ENCODE data around the gene TMPRSS13.

The TMPRSS13 gene

DNA sequence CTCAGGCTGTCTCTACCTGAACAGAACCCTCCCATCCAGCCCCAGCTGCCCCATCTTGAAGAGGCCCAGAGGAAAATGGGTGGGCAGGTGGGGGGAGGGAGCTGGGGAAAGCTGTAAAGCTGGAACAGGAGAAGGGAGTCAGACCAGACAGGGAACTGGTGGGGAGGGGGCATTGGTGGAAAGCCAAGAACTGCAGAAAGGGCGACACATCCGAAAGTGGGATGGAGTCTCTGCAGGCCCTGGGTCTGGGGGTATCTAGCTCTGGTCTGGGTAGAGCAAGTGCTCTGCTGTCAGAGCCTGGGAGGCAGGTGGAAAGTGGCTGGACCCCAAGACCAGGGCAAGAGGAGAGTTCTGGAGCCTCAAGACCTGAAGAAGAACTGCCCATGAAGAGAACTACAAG lies 7.7 kb downstream of the TMPRSS13 start:
- TF ChIP-seq, protein P1, sequence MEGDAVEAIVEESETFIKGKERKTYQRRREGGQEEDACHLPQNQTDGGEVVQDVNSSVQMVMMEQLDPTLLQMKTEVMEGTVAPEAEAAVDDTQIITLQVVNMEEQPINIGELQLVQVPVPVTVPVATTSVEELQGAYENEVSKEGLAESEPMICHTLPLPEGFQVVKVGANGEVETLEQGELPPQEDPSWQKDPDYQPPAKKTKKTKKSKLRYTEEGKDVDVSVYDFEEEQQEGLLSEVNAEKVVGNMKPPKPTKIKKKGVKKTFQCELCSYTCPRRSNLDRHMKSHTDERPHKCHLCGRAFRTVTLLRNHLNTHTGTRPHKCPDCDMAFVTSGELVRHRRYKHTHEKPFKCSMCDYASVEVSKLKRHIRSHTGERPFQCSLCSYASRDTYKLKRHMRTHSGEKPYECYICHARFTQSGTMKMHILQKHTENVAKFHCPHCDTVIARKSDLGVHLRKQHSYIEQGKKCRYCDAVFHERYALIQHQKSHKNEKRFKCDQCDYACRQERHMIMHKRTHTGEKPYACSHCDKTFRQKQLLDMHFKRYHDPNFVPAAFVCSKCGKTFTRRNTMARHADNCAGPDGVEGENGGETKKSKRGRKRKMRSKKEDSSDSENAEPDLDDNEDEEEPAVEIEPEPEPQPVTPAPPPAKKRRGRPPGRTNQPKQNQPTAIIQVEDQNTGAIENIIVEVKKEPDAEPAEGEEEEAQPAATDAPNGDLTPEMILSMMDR (IDR thresholded peaks at IDR 0.05) = no peak
- no peaks in the 10 kb centered on the region for H3K9me3 ChIP-seq
- no peak overlapping the region for H3K4me3 ChIP-seq (ENCODE audit: low read depth in 1 of 2, low read length in 1 of 2)
- no peaks in the 10 kb centered on the region for H3K4me1 ChIP-seq (ENCODE audit: control insufficient read depth in 1 of 2, insufficient read depth in 1 of 2, low read depth in 1 of 2, low read length in 1 of 2)
- no peak overlapping the region for H3K27ac ChIP-seq
- H3K27me3 ChIP-seq = no peaks in the 10 kb centered on the region
- H3K36me3 ChIP-seq = no peaks in the 10 kb centered on the region

GRCh38 chr11:117919781-117920221 lies 9.4 kb downstream of the TMPRSS13 start:
- H3K27ac ChIP-seq = no peak overlapping the region
- no peak overlapping the region for H3K4me3 ChIP-seq (ENCODE audit: low read depth in 1 of 2, low read length in 1 of 2)
- H3K4me1 ChIP-seq (ENCODE audit: control insufficient read depth in 1 of 2, insufficient read depth in 1 of 2, low read depth in 1 of 2, low read length in 1 of 2) = no peaks in the 10 kb centered on the region
- no peaks in the 10 kb centered on the region for H3K9me3 ChIP-seq
- no peaks in the 10 kb centered on the region for H3K27me3 ChIP-seq
- no peaks in the 10 kb centered on the region for H3K36me3 ChIP-seq
- TF ChIP-seq, protein P1 (IDR thresholded peaks at IDR 0.05) = no peak

DNA sequence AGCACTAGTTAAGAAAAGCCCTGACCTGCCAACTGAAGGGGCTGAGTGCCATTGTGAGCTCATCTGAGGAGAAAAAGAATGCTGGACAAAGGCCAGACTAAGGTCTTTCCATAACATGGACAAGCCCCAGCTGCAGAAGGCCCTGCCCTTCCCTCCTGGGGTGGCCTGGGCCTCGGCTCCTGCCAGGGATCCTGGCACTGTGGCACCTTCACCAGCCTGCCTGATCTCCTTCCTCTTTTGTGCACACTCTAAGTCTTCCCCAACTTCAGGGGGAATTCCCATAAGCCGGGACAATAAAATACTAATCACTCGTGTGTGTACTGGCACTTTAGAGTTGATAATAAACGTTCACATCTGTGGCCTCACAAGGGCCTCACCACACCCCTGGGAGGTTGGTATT lies 9.9 kb downstream of the TMPRSS13 start:
- no peaks in the 10 kb centered on the region for H3K27me3 ChIP-seq
- no peaks in the 10 kb centered on the region for H3K9me3 ChIP-seq
- no peaks in the 10 kb centered on the region for H3K4me1 ChIP-seq (ENCODE audit: control insufficient read depth in 1 of 2, insufficient read depth in 1 of 2, low read depth in 1 of 2, low read length in 1 of 2)
- no peak overlapping the region for H3K4me3 ChIP-seq (ENCODE audit: low read depth in 1 of 2, low read length in 1 of 2)
- no peak overlapping the region for H3K27ac ChIP-seq
- TF ChIP-seq, protein P1 (IDR thresholded peaks at IDR 0.05) = no peak
- no peaks in the 10 kb centered on the region for H3K36me3 ChIP-seq

DNA sequence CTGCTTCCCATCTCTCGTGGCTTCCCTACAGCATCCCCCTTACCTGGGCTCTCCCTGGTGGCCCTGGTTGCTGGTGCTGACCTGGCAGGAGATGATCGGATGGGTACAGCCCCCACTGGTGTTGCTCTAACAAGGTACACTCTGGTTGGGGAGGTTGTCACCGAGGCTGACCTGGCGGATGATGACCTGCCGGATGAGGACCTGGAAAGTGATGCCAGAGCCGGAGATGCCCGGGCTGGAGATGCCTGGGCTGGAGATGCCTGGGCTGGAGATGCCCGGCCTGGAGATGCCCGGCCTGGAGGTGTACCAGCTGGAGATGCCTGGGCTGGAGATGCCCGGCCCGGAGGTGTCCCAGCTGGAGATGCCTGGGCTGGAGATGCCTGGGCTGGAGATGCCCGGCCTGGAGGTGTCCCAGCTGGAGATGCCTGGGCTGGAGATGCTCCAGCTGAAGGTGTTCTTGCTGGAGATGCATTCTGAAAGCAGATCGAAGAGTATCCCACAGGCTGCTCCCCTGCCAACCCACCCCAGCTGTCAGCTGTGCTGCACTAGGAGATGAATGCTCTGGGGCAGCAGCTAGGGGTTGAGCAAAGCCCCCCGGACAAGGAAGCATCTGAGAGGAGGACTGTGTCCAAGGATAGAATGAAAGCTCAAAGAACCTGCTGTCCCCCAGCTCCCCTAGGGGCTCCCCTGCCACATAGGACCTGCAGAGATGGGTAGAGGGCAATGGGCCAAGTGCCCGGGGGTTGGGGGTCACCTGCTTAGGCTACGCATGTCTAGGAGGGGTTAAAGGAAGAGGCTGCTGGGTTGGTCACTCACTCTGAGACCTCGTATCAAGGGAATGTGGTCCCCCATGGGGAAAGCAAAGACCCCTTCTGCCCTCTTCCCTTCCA lies 10.6 kb downstream of the TMPRSS13 start:
- Histone ChIP-seq H3K4me1 (ENCODE audit: control insufficient read depth in 1 of 2, insufficient read depth in 1 of 2, low read depth in 1 of 2, low read length in 1 of 2) (no peaks in the 10 kb centered on the region), H3K4me3 (ENCODE audit: low read depth in 1 of 2, low read length in 1 of 2) (no peak overlapping the region), H3K27me3 (no peaks in the 10 kb centered on the region), H3K9me3 (no peaks in the 10 kb centered on the region), H3K27ac (no peak overlapping the region), H3K36me3 (no peaks in the 10 kb centered on the region)
- TF ChIP-seq, protein P1 (IDR thresholded peaks at IDR 0.05) = no peak

DNA sequence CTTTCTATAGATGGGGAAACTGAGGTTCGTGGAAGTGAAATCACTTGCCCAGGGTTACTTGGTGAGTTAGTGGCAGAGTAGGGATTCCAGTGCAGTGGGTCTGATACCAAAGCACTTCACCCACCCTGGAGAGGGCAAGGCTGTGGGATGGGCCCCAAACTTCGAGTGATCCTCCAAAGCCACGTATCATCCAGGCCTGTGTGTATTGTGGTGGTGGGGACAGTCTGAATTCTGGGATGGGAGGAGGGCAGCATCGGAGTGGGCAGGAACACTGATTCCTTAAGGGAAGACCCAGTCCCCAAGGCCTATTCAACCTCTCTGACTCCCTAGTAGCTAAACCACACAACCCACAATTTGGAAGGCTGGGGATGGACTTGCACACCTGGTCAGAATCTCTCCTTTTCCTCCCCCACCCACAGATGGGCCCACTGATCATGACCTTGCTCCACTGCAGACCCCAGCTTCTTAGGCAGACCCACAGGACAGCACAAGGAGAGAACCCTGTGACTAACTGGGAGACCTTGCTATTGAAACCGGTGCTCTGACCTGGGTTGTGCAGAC lies 11.5 kb downstream of the TMPRSS13 start:
- no peak overlapping the region for H3K4me3 ChIP-seq (ENCODE audit: low read depth in 1 of 2, low read length in 1 of 2)

More for the DNA sequence above, 11.5 kb downstream of the TMPRSS13 start:
- no peak overlapping the region for H3K27ac ChIP-seq
- TF ChIP-seq, protein P1 (IDR thresholded peaks at IDR 0.05) = no peak
- H3K9me3 ChIP-seq = no peaks in the 10 kb centered on the region
- no peaks in the 10 kb centered on the region for H3K4me1 ChIP-seq (ENCODE audit: control insufficient read depth in 1 of 2, insufficient read depth in 1 of 2, low read depth in 1 of 2, low read length in 1 of 2)
- no peaks in the 10 kb centered on the region for H3K36me3 ChIP-seq
- no peaks in the 10 kb centered on the region for H3K27me3 ChIP-seq
